Activated naive CD8-positive, alpha-beta T cell treated with anti-CD3 and anti-CD28 coated beads, Interleukin-2, amount 50 U/mL, for 16 hours (primary cell): ENCODE measurements around the gene TMSB4X.
"Not testable (repeated sequence)": the region's sequence is repeated elsewhere in the genome, so short reads cannot be mapped to it uniquely, and the experiment has no call there.

Experiments
- DNase-seq: peaks from one replicate; pipeline ENCODE4 v3.0.0-alpha.2; 2020; ENCODE audit warnings: low read depth, low spot score

The TMSB4X gene

GRCh38 chrX:12954981-12955380, 19.9 kb upstream of the TMSB4X start:
- DNase-seq, result no peak

- no peak for DNase-seq
Measured at GRCh38 chrX:12955882-12956703, 18.8 kb upstream of the TMSB4X start.

- DNase-seq, result no peak
Measured at GRCh38 chrX:12956704-12957534, 18.0 kb upstream of the TMSB4X start.

GRCh38 chrX:12958059-12958458, 16.9 kb upstream of the TMSB4X start:
- no peak for DNase-seq

GRCh38 chrX:12958461-12958860, 16.4 kb upstream of the TMSB4X start:
- no peak for DNase-seq

- DNase-seq, result no peak
Measured at GRCh38 chrX:12961196-12961718, 13.7 kb upstream of the TMSB4X start.

GRCh38 chrX:12962041-12962504, 12.8 kb upstream of the TMSB4X start:
- no peak for DNase-seq

GRCh38 chrX:12963210-12963850, 11.6 kb upstream of the TMSB4X start:
- DNase-seq, result not testable (repeated sequence)

GRCh38 chrX:12965131-12965940, 9.6 kb upstream of the TMSB4X start:
- DNase-seq, result no peak

GRCh38 chrX:12966151-12966550, 8.8 kb upstream of the TMSB4X start:
- no peak for DNase-seq

GRCh38 chrX:12967711-12968465, 7.0 kb upstream of the TMSB4X start:
- no peak for DNase-seq

GRCh38 chrX:12970691-12971202, 4.2 kb upstream of the TMSB4X start:
- DNase-seq, result no peak

GRCh38 chrX:12971282-12972003, 3.5 kb upstream of the TMSB4X start:
- no peak for DNase-seq

GRCh38 chrX:12972243-12972642, 2.7 kb upstream of the TMSB4X start:
- DNase-seq, result no peak

- no peak for DNase-seq
Measured at GRCh38 chrX:12972878-12973560, 1.9 kb upstream of the TMSB4X start.

GRCh38 chrX:12973561-12974304, 1.2 kb upstream of the TMSB4X start:
- no peak for DNase-seq

GRCh38 chrX:12974305-12974795, 560 bp upstream of the TMSB4X start:
- DNase-seq, result no peak

- no peak for DNase-seq
Measured at GRCh38 chrX:12975670-12975965, 708 bp downstream of the TMSB4X start.
